Measurements from ENCODE around the gene C9orf78. TPM values are rescaled to one million over a fixed set of nuclear protein-coding genes. Genes with fewer than 3 reads are reported as not detected.

Gene C9orf78
- total RNA-seq, 6 experiments from 2014 or later: 25.2 to 39.8 (median 33.5) TPM

DNA sequence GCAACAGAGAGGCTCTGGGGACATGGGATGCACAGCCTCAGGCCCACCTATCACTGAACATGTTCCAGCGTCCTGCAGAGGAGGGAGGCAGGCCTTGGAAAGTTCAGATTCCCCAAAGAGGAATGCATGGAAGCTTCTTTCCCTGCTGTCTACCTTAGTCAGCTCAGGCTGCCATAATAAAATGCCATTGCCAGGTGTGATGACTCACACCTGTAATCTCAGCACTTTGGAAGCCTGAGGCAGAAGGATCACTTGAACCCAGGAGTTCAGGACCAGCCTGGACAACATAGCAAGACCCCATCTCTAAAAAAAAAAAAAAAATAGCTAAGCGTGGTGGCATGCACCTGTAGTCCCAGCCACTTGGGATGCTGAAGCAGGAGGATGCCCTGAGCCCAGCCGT lies 56.6 kb downstream of the C9orf78 start:
- ATAC-seq (no peak), DNase-seq (no peak)
- 68% methylated on average over 2 of the region's 3 CpGs for WGBS (ENCODE audit: insufficient coverage, low coverage, low lambda C conversion rate, missing lambda C conversion rate)
- TF ChIP-seq, protein P1, sequence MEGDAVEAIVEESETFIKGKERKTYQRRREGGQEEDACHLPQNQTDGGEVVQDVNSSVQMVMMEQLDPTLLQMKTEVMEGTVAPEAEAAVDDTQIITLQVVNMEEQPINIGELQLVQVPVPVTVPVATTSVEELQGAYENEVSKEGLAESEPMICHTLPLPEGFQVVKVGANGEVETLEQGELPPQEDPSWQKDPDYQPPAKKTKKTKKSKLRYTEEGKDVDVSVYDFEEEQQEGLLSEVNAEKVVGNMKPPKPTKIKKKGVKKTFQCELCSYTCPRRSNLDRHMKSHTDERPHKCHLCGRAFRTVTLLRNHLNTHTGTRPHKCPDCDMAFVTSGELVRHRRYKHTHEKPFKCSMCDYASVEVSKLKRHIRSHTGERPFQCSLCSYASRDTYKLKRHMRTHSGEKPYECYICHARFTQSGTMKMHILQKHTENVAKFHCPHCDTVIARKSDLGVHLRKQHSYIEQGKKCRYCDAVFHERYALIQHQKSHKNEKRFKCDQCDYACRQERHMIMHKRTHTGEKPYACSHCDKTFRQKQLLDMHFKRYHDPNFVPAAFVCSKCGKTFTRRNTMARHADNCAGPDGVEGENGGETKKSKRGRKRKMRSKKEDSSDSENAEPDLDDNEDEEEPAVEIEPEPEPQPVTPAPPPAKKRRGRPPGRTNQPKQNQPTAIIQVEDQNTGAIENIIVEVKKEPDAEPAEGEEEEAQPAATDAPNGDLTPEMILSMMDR (IDR thresholded peaks at IDR 0.05): no peak
- no peak for TF ChIP-seq POLR2A (IDR thresholded peaks at IDR 0.05)
- Histone ChIP-seq H3K9me3 (no peaks in the 10 kb centered on the region), H3K4me3 (no peak overlapping the region), H3K4me1 (no peaks in the 10 kb centered on the region), H3K36me3 (no peaks in the 10 kb centered on the region), H3K27ac (no peak overlapping the region), H3K27me3 (no peaks in the 10 kb centered on the region)
- intact Hi-C loops (cut with DNase I): loop anchor here (5.0 to 10.0 kb wide), 2 partner anchors 36 to 644 kb away; no protein-coding TSS in a partner anchor

DNA sequence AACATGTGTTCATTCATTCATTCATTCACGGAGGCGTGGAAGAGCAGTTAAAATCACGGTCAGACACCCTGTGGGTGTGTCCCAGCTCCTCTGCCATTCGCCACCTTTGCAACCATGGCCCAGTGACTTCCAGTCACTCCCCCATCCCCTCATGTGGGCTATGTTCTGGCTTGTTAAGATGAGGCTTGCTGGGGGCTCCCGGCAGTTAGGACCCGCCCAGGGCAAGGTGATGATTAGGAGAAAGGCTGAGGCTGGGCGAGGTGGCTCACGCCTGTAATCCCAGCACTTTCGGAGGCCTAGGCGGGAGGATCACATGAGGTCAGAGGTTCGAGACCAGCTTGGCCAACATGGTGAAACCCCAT lies 57.3 kb downstream of the C9orf78 start:
- TF ChIP-seq POLR2A (IDR thresholded peaks at IDR 0.05): no peak
- TF ChIP-seq, protein P1 (IDR thresholded peaks at IDR 0.05): no peak
- DNase-seq (no peak), ATAC-seq (no peak)
- intact Hi-C loops (cut with DNase I): loop anchor here (5.0 to 10.0 kb wide), 2 partner anchors 35 to 643 kb away; no protein-coding TSS in a partner anchor
- WGBS (ENCODE audit: insufficient coverage, low coverage, low lambda C conversion rate, missing lambda C conversion rate): 35% methylated on average over 3 of the region's 11 CpGs
- H3K4me1 ChIP-seq: no peaks in the 10 kb centered on the region
- no peak overlapping the region for H3K4me3 ChIP-seq
- H3K27me3 ChIP-seq: no peaks in the 10 kb centered on the region
- no peak overlapping the region for H3K27ac ChIP-seq
- no peaks in the 10 kb centered on the region for H3K9me3 ChIP-seq
- no peaks in the 10 kb centered on the region for H3K36me3 ChIP-seq

Small RNA genes lying within 50 kb of the gene (microRNA-seq; reads per million reads assigned to microRNA genes)
- gene MIR6855: 0.29 to 0.64 reads per million in 2 donors

Small RNA genes lying within 50 kb of the gene (small RNA-seq; reads per million reads assigned to genes)
- 0 reads per million in 2 experiments for gene MIR6855

Other genes starting within 250 kb of the C9orf78 start
- gene C9orf50, start 214.2 kb downstream of the C9orf78 start, total RNA-seq: not detected
- 10 to 100 TPM; 15.6 to 28.3 (median 20.7) TPM for gene NTMT1, start 209.1 kb downstream of the C9orf78 start, total RNA-seq
- gene ASB6, start 193.1 kb downstream of the C9orf78 start, total RNA-seq: 1 to 10 TPM; 4.5 to 9.5 (median 5.4) TPM
- not detected for gene PRRX2, start 169.6 kb downstream of the C9orf78 start, total RNA-seq
- gene PTGES, start 82.2 kb downstream of the C9orf78 start, total RNA-seq: under 1 TPM in 2 of 6 experiments, not detected in 4; 0.15 to 0.24 TPM
- 10 to 100 TPM; 16.1 to 30.7 (median 18.9) TPM for gene TOR1B, start 32.1 kb downstream of the C9orf78 start, total RNA-seq
- gene TOR1A, start 11.1 kb downstream of the C9orf78 start, total RNA-seq: 10 to 100 TPM; 18.4 to 41.3 (median 23.0) TPM
- gene USP20, start 183 bp upstream of the C9orf78 start, total RNA-seq: 10 to 100 TPM in 4 of 6 experiments, 1 to 10 TPM in 2; 7.5 to 14.0 (median 10.8) TPM
- gene FNBP1, start 207.9 kb upstream of the C9orf78 start, total RNA-seq: 10 to 100 TPM; 11.7 to 27.1 (median 15.9) TPM
- 10 to 100 TPM; 12.6 to 18.2 (median 14.5) TPM for gene GPR107, start 218.6 kb upstream of the C9orf78 start, total RNA-seq